ENCODE results near the gene FETUB. TPM values are rescaled to one million over a fixed set of nuclear protein-coding genes. Genes with fewer than 3 reads are reported as not detected.

FETUB gene
- total RNA-seq, 1 donor from 2014 or later = not detected

GRCh38 chr3:186612065-186612464 lies 28.1 kb upstream of the FETUB start:
- ATAC-seq (ENCODE audit: poor library complexity) (no peak), DNase-seq (no peak)
- intact Hi-C loops (cut with DNase I) = no loop called here

GRCh38 chr3:186612721-186613636 lies 27.2 kb upstream of the FETUB start, which contains the start of gene AHSG:
TSS of gene AHSG (plus strand) at chr3:186613060. CDS start at chr3:186613142, 82 bp downstream.
- DNase-seq = no peak
- no peak for ATAC-seq (ENCODE audit: poor library complexity)
- intact Hi-C loops (cut with DNase I) = no loop called here

GRCh38 chr3:186613637-186614265 lies 26.4 kb upstream of the FETUB start:
- intact Hi-C loops (cut with DNase I) = loop anchor here (2.0 kb wide), 2 partner anchors 139 to 207 kb away; no protein-coding TSS in a partner anchor

GRCh38 chr3:186614266-186614596 lies 26.0 kb upstream of the FETUB start:
- no peak for DNase-seq
- no peak for ATAC-seq (ENCODE audit: poor library complexity)
- intact Hi-C loops (cut with DNase I) = loop anchor here (2.0 kb wide), 2 partner anchors 139 to 207 kb away; no protein-coding TSS in a partner anchor

More at GRCh38 chr3:186613637-186614265, 26.4 kb upstream of the FETUB start:
- DNase-seq (no peak), ATAC-seq (ENCODE audit: poor library complexity) (no peak)

- DNase-seq (peak; percentile 78), ATAC-seq (ENCODE audit: poor library complexity) (peak; percentile 85)
- intact Hi-C loops (cut with DNase I) = loop anchor here (2.0 kb wide), 2 partner anchors 138 to 206 kb away; no protein-coding TSS in a partner anchor
These were observed 25.4 kb upstream of the FETUB start for GRCh38 chr3:186614597-186615483.

- DNase-seq (no peak), ATAC-seq (ENCODE audit: poor library complexity) (no peak)
- intact Hi-C loops (cut with DNase I) = no loop called here
These were observed 23.9 kb upstream of the FETUB start for GRCh38 chr3:186616299-186616617.

GRCh38 chr3:186617036-186617946 lies 22.9 kb upstream of the FETUB start:
- DNase-seq (peak; percentile 89), ATAC-seq (ENCODE audit: poor library complexity) (peak; percentile 96)
- intact Hi-C loops (cut with DNase I) = no loop called here

- no peak for ATAC-seq (ENCODE audit: poor library complexity)
These were observed 21.8 kb upstream of the FETUB start for GRCh38 chr3:186618318-186618938.

GRCh38 chr3:186619787-186620212 lies 20.4 kb upstream of the FETUB start:
- ATAC-seq (ENCODE audit: poor library complexity) = no peak
- intact Hi-C loops (cut with DNase I) = no loop called here
- no peak for DNase-seq

More at GRCh38 chr3:186618318-186618938, 21.8 kb upstream of the FETUB start:
- intact Hi-C loops (cut with DNase I) = no loop called here
- no peak for DNase-seq

- no peak for DNase-seq
- no peak for ATAC-seq (ENCODE audit: poor library complexity)
- intact Hi-C loops (cut with DNase I) = no loop called here
These were observed 19.7 kb upstream of the FETUB start for GRCh38 chr3:186620213-186621092.

- intact Hi-C loops (cut with DNase I) = no loop called here
- no peak for ATAC-seq (ENCODE audit: poor library complexity)
- DNase-seq = no peak
These were observed 18.1 kb upstream of the FETUB start for GRCh38 chr3:186621894-186622650.

GRCh38 chr3:186622651-186623310 lies 17.4 kb upstream of the FETUB start:
- DNase-seq = no peak
- no peak for ATAC-seq (ENCODE audit: poor library complexity)
- intact Hi-C loops (cut with DNase I) = no loop called here

- ATAC-seq (ENCODE audit: poor library complexity) = no peak
- DNase-seq = no peak
- intact Hi-C loops (cut with DNase I) = no loop called here
These were observed 15.6 kb upstream of the FETUB start for GRCh38 chr3:186624598-186624997.

GRCh38 chr3:186625600-186626042 lies 14.6 kb upstream of the FETUB start:
- intact Hi-C loops (cut with DNase I) = no loop called here
- ATAC-seq (ENCODE audit: poor library complexity) (no peak), DNase-seq (no peak)

- intact Hi-C loops (cut with DNase I) = no loop called here
These were observed 13.8 kb upstream of the FETUB start for GRCh38 chr3:186626254-186626847.

More at GRCh38 chr3:186626254-186626847, 13.8 kb upstream of the FETUB start:
- ATAC-seq (ENCODE audit: poor library complexity) (no peak), DNase-seq (no peak)
